ENCODE data around the gene HS3ST3A1. TPM values are rescaled to one million over a fixed set of nuclear protein-coding genes. Genes with fewer than 3 reads are reported as not detected.

Gene HS3ST3A1
- total and polyA plus RNA-seq, 2 experiments from 2014 or later = 39.2 to 85.1 TPM

DNA sequence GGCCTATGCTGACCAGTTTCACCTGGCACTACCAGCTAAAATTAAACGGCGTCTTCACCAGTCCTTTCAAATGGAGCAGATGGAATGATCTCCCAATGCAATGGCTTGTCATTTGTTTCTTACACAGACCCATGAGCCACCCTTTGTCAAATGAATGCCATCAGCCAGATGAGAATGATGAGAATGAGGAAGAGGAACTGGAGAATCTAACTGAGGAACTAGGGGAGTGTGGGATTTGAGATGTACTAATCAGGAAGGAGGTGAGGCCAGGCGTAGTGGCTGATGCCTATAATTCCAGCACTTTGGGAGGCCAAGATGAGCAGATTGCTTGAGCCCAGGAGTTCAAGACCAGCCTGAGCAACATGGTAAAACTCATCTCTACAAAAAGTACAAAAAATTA is 116.4 kb downstream of the HS3ST3A1 start:
- 97 to 100% methylated on average over 3 of the region's 3 CpGs for WGBS, 2 experiments (ENCODE audit: low coverage in 1 of 2, low lambda C conversion rate in 2 of 2, missing lambda C conversion rate in 2 of 2)
- Histone ChIP-seq H3K27me3 (replicated peaks; ENCODE audit: insufficient read depth) (no peaks in the 10 kb centered on the region), H3K79me2 (ENCODE audit: insufficient read depth) (no peaks in the 10 kb centered on the region), H3K36me3 (ENCODE audit: low read depth) (no peaks in the 10 kb centered on the region), H3K4me3 (no peak overlapping the region), H3F3A (ENCODE audit: insufficient read depth) (peaks cover 45% of the 10 kb centered on the region), H2AFZ (no peak overlapping the region), H3K9ac (no peak overlapping the region), H3K9me3 (ENCODE audit: low read depth) (no peaks in the 10 kb centered on the region), H4K20me1 (ENCODE audit: insufficient read depth) (no peaks in the 10 kb centered on the region), H3K27ac (no peak overlapping the region), H3K9me2 (ENCODE audit: insufficient read depth) (no peaks in the 10 kb centered on the region; the same call in 1 of the 2 replicates), H3K4me1 (ENCODE audit: insufficient read depth) (peaks cover 6% of the 10 kb centered on the region; the same call in 1 of the 2 replicates), H3K4me2 (ENCODE audit: unreplicated experiment) (no peak overlapping the region)
- in situ Hi-C loops (cut with MboI) = no loop called here
- no peak for DNase-seq
- TF ChIP-seq EZH2 (IDR thresholded peaks at IDR 0.05; ENCODE audit: insufficient read depth, poor library complexity, severe bottlenecking) = no peak
- TF ChIP-seq EZH2phosphoT487 (IDR thresholded peaks at IDR 0.05; ENCODE audit: insufficient read depth, low read depth) = no peak

DNA sequence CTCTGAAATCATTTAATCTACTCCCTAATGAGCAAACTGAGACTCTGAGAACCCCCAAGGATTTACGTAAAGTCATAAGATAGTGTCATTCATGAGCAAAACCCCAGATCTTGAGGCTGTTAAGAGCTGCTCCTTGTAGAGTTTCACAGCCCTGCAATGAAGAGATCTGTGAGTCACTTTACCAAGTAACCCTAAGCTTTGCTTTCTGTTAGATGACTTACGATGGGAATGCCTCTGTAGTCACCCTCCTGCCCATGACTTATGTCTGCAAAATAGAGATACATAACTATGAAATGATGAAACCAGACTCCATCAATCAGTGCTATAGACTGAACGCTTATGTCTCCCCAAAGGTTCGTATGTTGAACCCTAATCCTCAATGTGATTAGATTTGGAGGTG is 117.7 kb downstream of the HS3ST3A1 start:
- 50 to 59% methylated on average over 4 of the region's 4 CpGs for whole genome bisulfite sequencing, 2 experiments (ENCODE audit: low coverage in 1 of 2, low lambda C conversion rate in 2 of 2, missing lambda C conversion rate in 2 of 2)
- Histone ChIP-seq H3F3A (ENCODE audit: insufficient read depth) (peaks cover 40% of the 10 kb centered on the region), H3K79me2 (ENCODE audit: insufficient read depth) (no peaks in the 10 kb centered on the region), H3K9ac (no peak overlapping the region), H3K9me2 (ENCODE audit: insufficient read depth) (no peaks in the 10 kb centered on the region; the same call in 1 of the 2 replicates), H3K4me2 (ENCODE audit: unreplicated experiment) (no peak overlapping the region), H3K4me3 (no peak overlapping the region), H4K20me1 (ENCODE audit: insufficient read depth) (no peaks in the 10 kb centered on the region), H3K36me3 (ENCODE audit: low read depth) (no peaks in the 10 kb centered on the region), H3K27ac (peak overlapping the region; percentile 53), H3K27me3 (replicated peaks; ENCODE audit: insufficient read depth) (no peaks in the 10 kb centered on the region), H3K4me1 (ENCODE audit: insufficient read depth) (peaks cover 6% of the 10 kb centered on the region; the same call in 1 of the 2 replicates), H2AFZ (no peak overlapping the region), H3K9me3 (ENCODE audit: low read depth) (no peaks in the 10 kb centered on the region)
- TF ChIP-seq EZH2phosphoT487 (IDR thresholded peaks at IDR 0.05; ENCODE audit: insufficient read depth, low read depth) = no peak
- TF ChIP-seq EZH2 (IDR thresholded peaks at IDR 0.05; ENCODE audit: insufficient read depth, poor library complexity, severe bottlenecking) = no peak
- in situ Hi-C loops (cut with MboI) = no loop called here
- peak; percentile 75 for DNase-seq

DNA sequence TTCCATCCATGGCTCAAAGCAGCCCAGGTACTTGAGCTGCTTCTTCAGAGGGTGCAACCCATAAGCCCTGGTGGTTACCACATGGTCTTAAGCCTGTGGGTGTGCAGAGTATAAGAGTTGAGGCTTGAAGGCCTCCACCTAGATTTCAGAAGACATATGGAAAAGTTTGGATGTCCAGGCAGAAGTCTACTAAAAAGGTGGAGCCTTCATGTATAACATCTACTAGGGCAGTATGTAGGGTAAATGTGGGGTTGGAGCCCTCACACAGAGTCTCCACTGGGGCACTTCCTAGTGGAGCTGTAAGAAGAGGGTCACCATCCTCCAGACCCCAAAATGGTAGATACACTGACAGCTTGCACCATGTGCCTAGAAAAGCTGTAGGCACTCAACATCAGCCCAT is 120.9 kb downstream of the HS3ST3A1 start:
- Histone ChIP-seq H3F3A (ENCODE audit: insufficient read depth) (peaks cover 59% of the 10 kb centered on the region), H3K27ac (no peak overlapping the region), H4K20me1 (ENCODE audit: insufficient read depth) (no peaks in the 10 kb centered on the region), H2AFZ (no peak overlapping the region), H3K9me3 (ENCODE audit: low read depth) (no peaks in the 10 kb centered on the region), H3K4me1 (ENCODE audit: insufficient read depth) (peaks cover 24% of the 10 kb centered on the region), H3K4me2 (ENCODE audit: unreplicated experiment) (no peak overlapping the region), H3K9ac (no peak overlapping the region), H3K79me2 (ENCODE audit: insufficient read depth) (no peaks in the 10 kb centered on the region), H3K36me3 (ENCODE audit: low read depth) (no peaks in the 10 kb centered on the region), H3K4me3 (no peak overlapping the region), H3K9me2 (ENCODE audit: insufficient read depth) (no peaks in the 10 kb centered on the region; the same call in 1 of the 2 replicates), H3K27me3 (replicated peaks; ENCODE audit: insufficient read depth) (no peaks in the 10 kb centered on the region)
- DNase-seq = no peak
- in situ Hi-C loops (cut with MboI) = no loop called here
- TF ChIP-seq EZH2 (IDR thresholded peaks at IDR 0.05; ENCODE audit: insufficient read depth, poor library complexity, severe bottlenecking) (no peak), EZH2phosphoT487 (IDR thresholded peaks at IDR 0.05; ENCODE audit: insufficient read depth, low read depth) (no peak)

DNA sequence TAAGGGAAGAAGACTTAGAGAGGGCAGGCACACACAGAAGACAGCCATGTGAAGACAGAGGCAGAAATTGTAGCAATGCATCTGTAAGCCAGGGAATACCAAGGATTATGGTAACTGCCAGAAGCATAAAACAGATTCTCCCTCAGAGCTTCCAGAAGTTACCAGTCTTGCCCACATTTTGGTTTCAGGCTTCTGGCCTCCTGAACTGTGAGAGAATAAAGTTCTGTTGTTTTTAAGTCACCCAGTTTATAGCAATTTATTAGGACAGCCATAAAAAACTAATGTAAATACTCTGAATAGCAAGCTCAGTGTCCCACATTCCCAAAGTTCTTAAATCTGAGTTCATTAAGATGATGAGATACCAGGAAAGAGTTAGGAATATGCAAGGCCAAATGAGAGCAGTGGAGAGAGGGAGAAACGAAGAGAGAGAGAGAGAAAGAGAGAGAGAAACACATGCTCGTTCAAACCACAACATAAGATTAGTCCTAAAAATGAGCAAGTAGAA is 123.4 kb downstream of the HS3ST3A1 start:
- in situ Hi-C loops (cut with MboI) = no loop called here
- Histone ChIP-seq H3K9ac (no peak overlapping the region), H3K4me2 (ENCODE audit: unreplicated experiment) (no peak overlapping the region), H4K20me1 (ENCODE audit: insufficient read depth) (no peaks in the 10 kb centered on the region), H2AFZ (0 out of 2 replicates have a peak overlapping the region, but pooled peaks have one; percentile 10), H3K36me3 (ENCODE audit: low read depth) (no peaks in the 10 kb centered on the region), H3K27me3 (replicated peaks; ENCODE audit: insufficient read depth) (no peaks in the 10 kb centered on the region), H3K4me3 (no peak overlapping the region), H3K9me3 (ENCODE audit: low read depth) (no peaks in the 10 kb centered on the region), H3F3A (ENCODE audit: insufficient read depth) (peaks cover 40% of the 10 kb centered on the region), H3K9me2 (ENCODE audit: insufficient read depth) (no peaks in the 10 kb centered on the region; the same call in 1 of the 2 replicates), H3K27ac (no peak overlapping the region), H3K4me1 (ENCODE audit: insufficient read depth) (peaks cover 19% of the 10 kb centered on the region), H3K79me2 (ENCODE audit: insufficient read depth) (no peaks in the 10 kb centered on the region)
- TF ChIP-seq EZH2phosphoT487 (IDR thresholded peaks at IDR 0.05; ENCODE audit: insufficient read depth, low read depth) = no peak
- TF ChIP-seq EZH2 (IDR thresholded peaks at IDR 0.05; ENCODE audit: insufficient read depth, poor library complexity, severe bottlenecking) = no peak
- DNase-seq = no peak
- WGBS, 2 experiments (ENCODE audit: low coverage in 1 of 2, low lambda C conversion rate in 2 of 2, missing lambda C conversion rate in 2 of 2) = 79 to 89% methylated on average over 2 of the region's 2 CpGs

DNA sequence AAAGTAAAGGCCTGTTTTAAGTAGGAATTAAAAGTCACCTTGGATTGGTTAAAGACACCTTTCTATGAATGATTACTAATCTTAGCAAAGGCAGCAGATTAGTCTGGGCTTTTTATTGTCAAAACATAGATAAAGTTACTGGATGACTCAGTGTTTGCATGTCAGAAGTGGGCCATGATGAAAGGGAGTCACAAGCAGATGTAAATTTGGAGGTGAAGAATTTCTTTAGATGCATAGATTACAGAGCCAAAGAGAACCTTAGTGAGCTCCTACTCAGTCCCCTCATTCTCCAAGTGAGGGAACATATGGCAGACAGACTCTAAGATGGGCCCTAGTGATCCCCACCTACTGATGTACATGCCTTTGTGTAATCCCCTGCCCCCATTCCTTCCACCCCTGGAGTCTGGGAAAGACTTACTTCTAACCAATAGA is 124.5 kb downstream of the HS3ST3A1 start:
- no peaks in the 10 kb centered on the region for H3K36me3 ChIP-seq (ENCODE audit: low read depth)
- in situ Hi-C loops (cut with MboI) = no loop called here
- TF ChIP-seq EZH2phosphoT487 (IDR thresholded peaks at IDR 0.05; ENCODE audit: insufficient read depth, low read depth) (no peak), EZH2 (IDR thresholded peaks at IDR 0.05; ENCODE audit: insufficient read depth, poor library complexity, severe bottlenecking) (no peak)
- no peak overlapping the region for H3K4me2 ChIP-seq (ENCODE audit: unreplicated experiment)
- no peaks in the 10 kb centered on the region for H4K20me1 ChIP-seq (ENCODE audit: insufficient read depth)
- H2AFZ ChIP-seq = no peak overlapping the region
- DNase-seq = peak; percentile 74
- H3K9ac ChIP-seq = no peak overlapping the region
- no peak overlapping the region for H3K4me3 ChIP-seq
- H3K79me2 ChIP-seq (ENCODE audit: insufficient read depth) = no peaks in the 10 kb centered on the region
- peaks cover 18% of the 10 kb centered on the region for H3K4me1 ChIP-seq (ENCODE audit: insufficient read depth)
- no peaks in the 10 kb centered on the region for H3K9me3 ChIP-seq (ENCODE audit: low read depth)
- H3K9me2 ChIP-seq (ENCODE audit: insufficient read depth) = no peaks in the 10 kb centered on the region
- H3K27me3 ChIP-seq (replicated peaks; ENCODE audit: insufficient read depth) = no peaks in the 10 kb centered on the region
- H3F3A ChIP-seq (ENCODE audit: insufficient read depth) = peaks cover 33% of the 10 kb centered on the region
- peak overlapping the region; percentile 38 for H3K27ac ChIP-seq

Data from GM23248 (cell line).